HL-60 (cell line): ENCODE measurements around the gene WNT2.

Source experiments
- POLR2AphosphoS5 ChIP-seq: IDR thresholded peaks from 2 replicates; pipeline ENCODE4 v1.6.1; 2012; ENCODE audit warnings: low read depth
- SPI1 ChIP-seq: IDR thresholded peaks from 2 replicates; pipeline ENCODE4 v1.6.1; 2012; ENCODE audit warnings: low read depth, mild to moderate bottlenecking, borderline replicate concordance

GRCh38 chr7:117273325-117273724, 49.5 kb downstream of the WNT2 start:
- TF ChIP-seq POLR2AphosphoS5 = no peak
- no peak for TF ChIP-seq SPI1
